Measurements from ENCODE around the gene MFGE8. TPM values are rescaled to one million over a fixed set of nuclear protein-coding genes. Genes with fewer than 3 reads are reported as not detected.
"Not testable (repeated sequence)": the region's sequence is repeated elsewhere in the genome, so short reads cannot be mapped to it uniquely, and the experiment has no call there.

MFGE8 gene
- total and polyA plus RNA-seq, 4 experiments from 2014 or later: 5.1 to 102 (median 52.9) TPM

DNA sequence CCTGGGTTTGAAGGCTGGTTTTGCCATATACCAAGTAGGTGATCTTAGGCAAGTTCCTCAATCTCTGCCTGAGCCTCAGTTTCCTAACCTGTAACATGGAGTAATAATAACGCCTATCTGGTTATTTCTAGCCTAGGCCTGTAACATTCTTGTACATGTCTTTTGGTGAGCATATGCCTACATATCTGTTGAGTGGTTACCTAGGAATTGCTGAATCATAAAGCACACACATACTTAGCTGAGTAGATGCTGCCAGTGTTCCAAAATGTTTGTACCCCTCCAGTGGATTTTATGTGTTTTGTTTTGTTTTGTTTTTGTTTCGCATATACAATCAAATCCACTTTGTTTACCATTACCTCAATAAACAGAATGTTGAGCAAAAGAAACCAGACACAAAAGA is 17.4 kb upstream of the MFGE8 start:
- Mint-ChIP-seq H3K27ac (no peak overlapping the region), H3K36me3 (no peaks in the 10 kb centered on the region), H3K27me3 (peaks cover 12 to 15% of the 10 kb centered on the region in 2 donors), H3K4me1 (no peaks in the 10 kb centered on the region), H3K9me3 (peaks cover 0 to 20% (median 11%) of the 10 kb centered on the region in 8 donors), H3K4me3 (no peak overlapping the region)
- H3K9me3 ChIP-seq (ENCODE audit: control insufficient read depth in 1 of 2, low read length in 2 of 2): peaks cover 0 to 3% of the 10 kb centered on the region in 2 donors
- ChIA-PET POLR2A (ENCODE audit: partially characterized antibody) (no interaction called here), CTCF (ENCODE audit: partially characterized antibody) (no interaction called here)
- DNase-seq: no peak
- H3K36me3 ChIP-seq (ENCODE audit: insufficient read depth, low read length): no peaks in the 10 kb centered on the region
- intact Hi-C loops (cut with micrococcal nuclease): no loop called here
- H3K4me3 ChIP-seq (ENCODE audit: low read length in 2 of 2): no peak overlapping the region
- no peaks in the 10 kb centered on the region for H3K27me3 ChIP-seq (ENCODE audit: insufficient read depth, low read length)
- no peaks in the 10 kb centered on the region for H3K4me1 ChIP-seq (ENCODE audit: insufficient read depth, low read length)
- no peak overlapping the region for H3K27ac ChIP-seq (ENCODE audit: low read depth, low read length)

DNA sequence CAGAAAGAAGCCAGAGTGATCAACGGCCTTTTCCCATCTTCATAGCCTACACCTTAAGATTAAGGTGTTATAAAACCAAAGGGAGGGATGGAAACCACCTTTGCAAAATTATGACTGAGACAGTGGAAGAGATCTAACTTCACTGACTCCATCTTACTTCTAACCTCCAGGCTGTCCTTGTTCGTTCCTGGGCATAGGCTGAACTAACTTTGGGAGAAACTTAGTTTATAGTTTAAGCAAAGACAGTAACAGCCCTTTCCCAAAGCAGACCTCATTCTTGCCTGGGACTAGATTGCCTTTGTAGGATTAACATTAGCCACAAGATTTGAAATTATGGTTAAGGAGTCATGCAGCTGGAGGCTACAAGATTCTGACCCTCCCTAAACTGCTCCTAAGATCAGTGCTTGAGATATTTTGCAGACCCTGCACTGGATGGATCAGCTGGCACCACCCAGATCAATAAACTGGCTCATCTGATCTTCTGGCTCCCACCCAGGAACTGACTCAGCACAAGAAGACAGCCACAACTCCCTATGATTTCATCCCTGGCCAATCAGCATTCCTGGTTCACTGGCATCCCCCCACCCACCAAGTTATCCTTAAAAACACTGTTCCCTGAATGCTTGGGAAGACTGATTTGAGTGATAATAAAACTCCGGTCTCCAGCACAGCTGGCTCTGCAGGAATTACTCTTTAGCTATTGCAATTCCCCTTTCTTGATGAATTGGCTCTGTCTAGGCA is 16.3 kb upstream of the MFGE8 start:
- H3K4me1 ChIP-seq (ENCODE audit: insufficient read depth, low read length); H3K4me3 Mint-ChIP-seq; intact Hi-C loops (cut with micrococcal nuclease); H3K36me3 ChIP-seq (ENCODE audit: insufficient read depth, low read length); H3K9me3 ChIP-seq (ENCODE audit: control insufficient read depth in 1 of 2, low read length in 2 of 2); DNase-seq; CTCF ChIA-PET (ENCODE audit: partially characterized antibody); H3K36me3 Mint-ChIP-seq; POLR2A ChIA-PET (ENCODE audit: partially characterized antibody); H3K27ac Mint-ChIP-seq; H3K4me3 ChIP-seq (ENCODE audit: low read length in 2 of 2); H3K27me3 ChIP-seq (ENCODE audit: insufficient read depth, low read length); H3K4me1 Mint-ChIP-seq; H3K27ac ChIP-seq (ENCODE audit: low read depth, low read length): not testable (repeated sequence)
- Mint-ChIP-seq H3K9me3 (peaks cover 0 to 16% (median 9%) of the 10 kb centered on the region in 8 donors), H3K27me3 (peaks cover 10 to 13% of the 10 kb centered on the region in 2 donors)

DNA sequence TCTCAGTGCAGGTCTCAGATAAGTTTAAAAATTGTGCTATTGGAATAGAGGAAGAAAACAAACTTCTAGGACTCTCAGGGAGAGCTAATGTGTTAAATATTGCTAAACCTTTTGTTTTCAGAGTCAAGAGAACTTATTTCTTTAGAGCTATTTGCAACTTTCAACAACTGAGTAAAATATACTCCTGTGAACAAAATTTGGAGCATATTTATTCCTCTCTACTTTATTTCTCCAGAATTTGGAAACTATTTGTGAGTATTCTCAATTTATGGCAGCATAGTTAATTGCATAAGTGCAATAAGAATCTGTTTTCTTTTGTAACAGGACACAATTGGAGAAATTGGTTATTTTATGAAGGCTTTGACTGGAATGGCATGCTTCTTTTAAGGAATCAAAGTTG is 15.0 kb upstream of the MFGE8 start:
- H3K36me3 ChIP-seq (ENCODE audit: insufficient read depth, low read length); H3K27me3 Mint-ChIP-seq; H3K4me3 Mint-ChIP-seq; DNase-seq; POLR2A ChIA-PET (ENCODE audit: partially characterized antibody); H3K27ac Mint-ChIP-seq; H3K27me3 ChIP-seq (ENCODE audit: insufficient read depth, low read length); H3K4me1 Mint-ChIP-seq; H3K36me3 Mint-ChIP-seq; H3K9me3 ChIP-seq (ENCODE audit: control insufficient read depth in 1 of 2, low read length in 2 of 2); H3K4me1 ChIP-seq (ENCODE audit: insufficient read depth, low read length); H3K27ac ChIP-seq (ENCODE audit: low read depth, low read length); H3K4me3 ChIP-seq (ENCODE audit: low read length in 2 of 2); intact Hi-C loops (cut with micrococcal nuclease): not testable (repeated sequence)
- H3K9me3 Mint-ChIP-seq: peaks cover 0 to 12% (median 4%) of the 10 kb centered on the region in 8 donors
- CTCF ChIA-PET (ENCODE audit: partially characterized antibody): interaction anchor here (0.9 kb wide), 1 partner anchor 28 kb away, joined by 4 read pairs; no protein-coding TSS in a partner anchor

DNA sequence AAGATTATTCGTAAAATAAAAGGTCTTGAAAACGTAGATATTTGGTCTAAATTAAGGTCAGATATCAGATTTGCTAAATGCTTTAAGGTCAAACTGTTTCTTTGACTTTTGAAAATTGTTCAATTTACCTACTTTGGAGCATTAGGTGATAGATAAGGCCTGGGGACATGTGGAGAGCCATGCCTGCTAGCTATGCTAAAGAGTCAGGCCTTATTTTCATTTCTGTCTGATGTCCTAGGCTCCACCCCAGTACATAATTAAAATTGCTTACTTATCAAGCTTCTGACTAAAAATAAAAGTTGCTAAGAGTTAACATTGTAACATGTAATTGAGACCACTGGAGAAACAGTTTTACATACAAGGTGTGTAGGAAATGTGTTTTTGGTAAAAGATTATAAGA is 12.5 kb upstream of the MFGE8 start:
- intact Hi-C loops (cut with micrococcal nuclease); H3K27me3 ChIP-seq (ENCODE audit: insufficient read depth, low read length); POLR2A ChIA-PET (ENCODE audit: partially characterized antibody); H3K27ac ChIP-seq (ENCODE audit: low read depth, low read length); DNase-seq; H3K9me3 ChIP-seq (ENCODE audit: control insufficient read depth in 1 of 2, low read length in 2 of 2); H3K4me1 Mint-ChIP-seq; H3K4me3 ChIP-seq (ENCODE audit: low read length in 2 of 2); H3K4me3 Mint-ChIP-seq; H3K27ac Mint-ChIP-seq; CTCF ChIA-PET (ENCODE audit: partially characterized antibody); H3K36me3 ChIP-seq (ENCODE audit: insufficient read depth, low read length); H3K4me1 ChIP-seq (ENCODE audit: insufficient read depth, low read length); H3K36me3 Mint-ChIP-seq: not testable (repeated sequence)
- peaks cover 0 to 12% (median 4%) of the 10 kb centered on the region in 8 donors for H3K9me3 Mint-ChIP-seq
- H3K27me3 Mint-ChIP-seq: peaks cover 8 to 13% of the 10 kb centered on the region in 2 donors

DNA sequence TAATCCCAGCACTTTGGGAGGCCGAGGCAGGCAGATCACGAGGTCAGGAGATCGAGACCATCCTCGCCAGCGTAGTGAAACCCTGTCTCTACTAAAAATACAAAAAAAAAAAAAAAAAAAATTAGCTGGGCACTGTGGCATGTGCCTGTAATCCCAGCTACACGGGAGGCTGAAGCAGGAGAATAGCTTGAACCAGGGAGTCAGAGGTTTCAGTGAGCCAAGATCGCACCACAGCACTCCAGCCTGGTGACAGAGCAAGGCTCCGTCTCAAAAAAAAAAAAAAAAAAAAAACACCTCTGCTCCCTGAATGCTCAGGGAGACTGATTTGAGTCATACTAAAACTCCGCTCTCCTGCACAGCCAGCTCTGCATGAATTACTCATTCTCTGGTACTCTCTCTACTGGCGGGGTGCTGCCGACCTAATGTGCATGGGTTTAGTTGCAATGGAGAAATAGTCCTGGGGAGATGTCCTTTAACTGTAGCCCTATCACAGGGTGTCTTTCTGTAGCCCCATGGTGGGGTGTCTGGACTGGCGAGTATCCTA is 7.8 kb upstream of the MFGE8 start:
- H3K4me1 ChIP-seq (ENCODE audit: insufficient read depth, low read length); intact Hi-C loops (cut with micrococcal nuclease); H3K36me3 Mint-ChIP-seq; H3K9me3 Mint-ChIP-seq; H3K36me3 ChIP-seq (ENCODE audit: insufficient read depth, low read length); H3K4me3 ChIP-seq (ENCODE audit: low read length in 2 of 2); H3K27ac ChIP-seq (ENCODE audit: low read depth, low read length); H3K4me1 Mint-ChIP-seq; POLR2A ChIA-PET (ENCODE audit: partially characterized antibody); H3K27me3 ChIP-seq (ENCODE audit: insufficient read depth, low read length); H3K9me3 ChIP-seq (ENCODE audit: control insufficient read depth in 1 of 2, low read length in 2 of 2); DNase-seq; H3K4me3 Mint-ChIP-seq; H3K27ac Mint-ChIP-seq: not testable (repeated sequence)
- CTCF ChIA-PET (ENCODE audit: partially characterized antibody): interaction anchor here (0.6 to 1.2 kb wide), 2 partner anchors 16 to 26 kb away, joined by 3 to 6 read pairs; partner anchors contain the start of gene HAPLN3
- H3K27me3 Mint-ChIP-seq: peaks cover 6 to 15% of the 10 kb centered on the region in 2 donors

DNA sequence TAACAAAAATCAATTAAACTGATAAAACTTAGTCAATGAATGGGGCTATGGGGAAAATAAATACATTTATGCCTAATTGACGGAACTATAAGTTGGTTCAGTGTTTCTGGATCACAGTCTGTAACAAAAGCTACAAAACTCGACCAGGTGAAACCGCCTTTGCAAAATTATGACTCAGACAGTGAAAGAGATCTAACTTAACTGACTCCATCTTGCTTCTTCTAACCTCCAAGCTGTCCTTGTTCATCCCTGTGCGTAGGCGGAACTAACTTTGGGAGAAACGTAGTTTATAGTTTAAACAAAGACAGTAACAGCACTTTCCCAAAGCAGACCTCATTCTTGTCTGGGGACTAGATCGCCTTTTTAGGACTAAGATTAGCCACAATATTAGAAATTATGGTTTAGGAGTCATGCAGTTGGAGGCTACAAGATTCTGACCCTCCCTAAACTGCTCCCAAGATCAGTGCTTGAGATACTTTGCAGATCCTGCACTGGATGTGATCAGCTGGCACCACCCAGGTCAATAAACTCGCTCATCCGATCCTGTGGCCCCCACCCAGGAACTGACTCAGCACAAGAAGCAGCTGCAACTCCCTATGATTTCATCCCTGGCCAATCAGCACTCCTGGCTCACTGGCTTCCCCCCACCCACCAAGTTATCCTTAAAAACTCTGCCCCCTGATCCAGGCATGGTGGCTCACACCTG is 7.2 kb upstream of the MFGE8 start:
- Histone ChIP-seq H3K9me3 (ENCODE audit: control insufficient read depth in 1 of 2, low read length in 2 of 2) (no peaks in the 10 kb centered on the region), H3K4me3 (ENCODE audit: low read length in 2 of 2) (no peak overlapping the region), H3K27me3 (ENCODE audit: insufficient read depth, low read length) (no peaks in the 10 kb centered on the region), H3K36me3 (ENCODE audit: insufficient read depth, low read length) (no peaks in the 10 kb centered on the region), H3K27ac (ENCODE audit: low read depth, low read length) (no peak overlapping the region), H3K4me1 (ENCODE audit: insufficient read depth, low read length) (peaks cover 5% of the 10 kb centered on the region)
- Mint-ChIP-seq H3K27me3 (peaks cover 8 to 17% of the 10 kb centered on the region in 2 donors), H3K4me3 (peak overlapping the region in 1 of 8 donors; percentile 31), H3K27ac (no peak overlapping the region), H3K9me3 (no peaks in the 10 kb centered on the region), H3K4me1 (peaks cover 0 to 9% (median 6%) of the 10 kb centered on the region in 4 donors), H3K36me3 (no peaks in the 10 kb centered on the region)
- POLR2A ChIA-PET (ENCODE audit: partially characterized antibody): no interaction called here
- intact Hi-C loops (cut with micrococcal nuclease): no loop called here
- DNase-seq: no peak
- CTCF ChIA-PET (ENCODE audit: partially characterized antibody): interaction anchor here (0.6 to 1.2 kb wide), 2 partner anchors 15 to 25 kb away, joined by 3 to 6 read pairs; partner anchors contain the start of gene HAPLN3

DNA sequence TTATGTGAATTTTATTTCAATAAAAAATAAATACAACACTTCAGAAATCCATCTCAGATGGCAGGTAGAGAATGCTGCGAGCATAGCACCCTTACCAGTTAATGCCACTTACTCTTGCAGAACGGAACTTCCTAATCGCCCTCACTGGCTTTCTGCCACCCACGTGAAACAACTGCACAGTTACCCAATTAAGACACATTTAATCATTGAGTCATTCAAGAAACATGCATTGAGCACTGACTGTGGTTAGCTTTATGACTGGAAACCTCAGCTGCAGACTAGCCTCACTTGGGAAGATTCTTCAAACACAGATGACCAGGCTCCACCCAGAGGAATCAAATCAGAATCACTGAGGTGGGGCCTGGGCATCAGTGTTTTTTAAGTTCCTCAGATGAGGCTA is 5.6 kb upstream of the MFGE8 start:
- Mint-ChIP-seq H3K9me3 (no peaks in the 10 kb centered on the region), H3K4me1 (peaks cover 2 to 9% (median 6%) of the 10 kb centered on the region in 4 donors), H3K36me3 (no peaks in the 10 kb centered on the region), H3K4me3 (no peak overlapping the region), H3K27me3 (peaks cover 8 to 17% of the 10 kb centered on the region in 2 donors), H3K27ac (peak overlapping the region in 1 of 7 donors; percentile 16)
- peaks cover 5% of the 10 kb centered on the region for H3K4me1 ChIP-seq (ENCODE audit: insufficient read depth, low read length)
- no peaks in the 10 kb centered on the region for H3K36me3 ChIP-seq (ENCODE audit: insufficient read depth, low read length)
- no peak for DNase-seq
- no peaks in the 10 kb centered on the region for H3K27me3 ChIP-seq (ENCODE audit: insufficient read depth, low read length)
- no peaks in the 10 kb centered on the region for H3K9me3 ChIP-seq (ENCODE audit: control insufficient read depth in 1 of 2, low read length in 2 of 2)
- H3K4me3 ChIP-seq (ENCODE audit: low read length in 2 of 2): no peak overlapping the region
- H3K27ac ChIP-seq (ENCODE audit: low read depth, low read length): no peak overlapping the region
- CTCF ChIA-PET (ENCODE audit: partially characterized antibody): interaction anchor here (6.9 kb wide), 1 partner anchor 15 kb away, joined by 48 read pairs; no protein-coding TSS in a partner anchor
- intact Hi-C loops (cut with micrococcal nuclease): no loop called here
- POLR2A ChIA-PET (ENCODE audit: partially characterized antibody): no interaction called here
